ENCODE results near the gene PRKAR1B.
"Not testable (repeated sequence)": the region's sequence is repeated elsewhere in the genome, so short reads cannot be mapped to it uniquely, and the experiment has no call there.

PRKAR1B gene

GRCh38 chr7:757741-758163 lies 30.7 kb upstream of the PRKAR1B start:
- no peak for DNase-seq

GRCh38 chr7:756928-757560 lies 30.0 kb upstream of the PRKAR1B start:
- no peak for DNase-seq

GRCh38 chr7:756231-756927 lies 29.3 kb upstream of the PRKAR1B start:
- no peak for DNase-seq

- no peak for DNase-seq
Measured at GRCh38 chr7:755413-755805, 28.3 kb upstream of the PRKAR1B start.

GRCh38 chr7:754531-755412 lies 27.7 kb upstream of the PRKAR1B start:
- no peak for DNase-seq

GRCh38 chr7:753190-753589 lies 26.1 kb upstream of the PRKAR1B start:
- DNase-seq = no peak

GRCh38 chr7:752256-752655 lies 25.2 kb upstream of the PRKAR1B start:
- DNase-seq = not testable (repeated sequence)

- no peak for DNase-seq
Measured at GRCh38 chr7:751826-752225, 24.7 kb upstream of the PRKAR1B start.

- DNase-seq = no peak
Measured at GRCh38 chr7:750111-750905, 23.2 kb upstream of the PRKAR1B start.

- peak in 8 of 58 donors; percentile 4 to 38 (median 19) for DNase-seq
Measured at GRCh38 chr7:749140-749551, 22.1 kb upstream of the PRKAR1B start.

- no peak for DNase-seq
Measured at GRCh38 chr7:748446-748845, 21.4 kb upstream of the PRKAR1B start.

- no peak for DNase-seq
Measured at GRCh38 chr7:747186-747585, 20.1 kb upstream of the PRKAR1B start.

- DNase-seq = no peak
Measured at GRCh38 chr7:746155-747061, 19.3 kb upstream of the PRKAR1B start.

- DNase-seq = no peak
Measured at GRCh38 chr7:745431-746154, 18.5 kb upstream of the PRKAR1B start.

GRCh38 chr7:744854-745430 lies 17.9 kb upstream of the PRKAR1B start:
- DNase-seq = no peak

- DNase-seq = not testable (repeated sequence)
Measured at GRCh38 chr7:744128-744520, 17.0 kb upstream of the PRKAR1B start.

- DNase-seq = not testable (repeated sequence)
Measured at GRCh38 chr7:743341-744127, 16.5 kb upstream of the PRKAR1B start.

- no peak for DNase-seq
Measured at GRCh38 chr7:742791-743190, 15.7 kb upstream of the PRKAR1B start.
